GM12874 (cell line): ENCODE data around the gene MIX23.

ENCODE experiments used
- CTCF ChIP-seq: IDR thresholded peaks from 2 replicates; pipeline ENCODE4 v1.5.1; 2011; ENCODE audit warnings: low read depth, mild to moderate bottlenecking, control low read depth, low read length, moderate library complexity; ENCODE audit not compliant: insufficient read depth

Gene MIX23

GRCh38 chr3:122318620-122319019, 64.4 kb downstream of the MIX23 start:
- no peak for TF ChIP-seq CTCF

DNA sequence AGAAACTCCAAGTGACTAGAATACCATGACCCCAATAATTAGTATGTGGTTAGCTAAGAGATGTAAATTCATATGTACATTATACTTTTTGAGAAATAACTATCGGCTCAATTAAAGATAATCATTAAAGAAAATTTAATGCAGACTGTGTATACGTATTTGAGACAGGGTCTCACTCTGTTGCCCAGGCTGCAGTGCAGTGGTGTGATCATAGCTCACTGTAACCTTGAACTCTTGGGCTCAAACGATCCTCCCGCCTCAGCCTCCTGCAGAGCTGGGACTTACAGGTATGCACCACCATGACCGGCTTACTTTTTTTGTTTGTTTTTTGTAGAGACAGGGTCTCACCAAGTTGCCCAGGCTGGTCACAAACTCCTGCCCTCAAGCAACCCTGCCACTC, 66.7 kb downstream of the MIX23 start:
- no peak for TF ChIP-seq CTCF

GRCh38 chr3:122315619-122316018, 67.4 kb downstream of the MIX23 start:
- TF ChIP-seq CTCF, result no peak

DNA sequence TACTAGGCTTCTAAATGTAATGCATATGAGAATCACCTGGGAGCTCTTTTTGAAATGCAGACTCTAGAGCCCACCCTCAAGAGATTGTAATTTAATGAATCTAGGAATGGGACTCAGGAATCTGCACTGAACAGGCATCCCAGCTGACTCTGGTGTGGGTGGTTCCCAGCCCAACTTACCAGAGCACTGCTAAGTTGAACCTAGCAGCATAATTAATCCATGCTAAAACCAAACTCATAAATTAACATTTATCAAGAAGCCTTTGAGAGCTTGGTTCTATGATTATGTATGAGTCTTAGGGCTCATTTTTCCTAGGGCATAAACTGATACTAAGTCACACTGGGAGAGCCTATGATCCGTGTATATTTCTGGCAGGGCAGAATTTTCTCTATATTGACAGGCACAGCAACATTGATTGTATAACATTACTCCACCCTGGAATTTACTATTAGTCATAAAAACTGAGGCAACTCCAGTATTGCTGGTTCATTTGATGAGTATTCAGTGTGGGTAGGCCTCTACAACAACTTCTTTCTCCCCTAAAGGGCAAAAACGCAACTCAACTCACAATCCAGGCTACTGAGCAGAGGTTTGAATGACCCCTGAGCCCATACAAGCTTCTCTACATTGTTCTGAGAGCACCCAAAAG, 68.7 kb downstream of the MIX23 start:
- no peak for TF ChIP-seq CTCF

- no peak for TF ChIP-seq CTCF
Observed at GRCh38 chr3:122313281-122313680, 69.8 kb downstream of the MIX23 start.

DNA sequence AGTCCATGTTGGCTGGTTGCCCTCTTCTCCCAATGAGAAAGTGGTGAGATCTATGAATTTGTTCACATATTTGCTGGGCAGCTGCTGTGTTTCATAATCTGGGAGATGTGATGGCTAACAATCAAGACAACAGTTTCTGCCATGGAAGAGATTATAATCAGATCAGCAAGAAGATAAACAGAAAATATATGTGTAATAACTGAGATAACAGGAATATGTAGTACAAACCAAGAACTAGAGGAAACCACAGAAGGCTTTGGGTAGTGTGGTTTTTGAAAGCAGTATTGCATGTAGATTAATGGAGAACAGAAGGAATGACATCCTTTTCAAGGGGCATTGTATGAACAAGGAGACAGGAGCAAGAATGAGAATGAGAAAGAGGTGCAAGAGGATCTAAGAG, 70.2 kb downstream of the MIX23 start:
- no peak for TF ChIP-seq CTCF

- TF ChIP-seq CTCF, result no peak
Observed at GRCh38 chr3:122310361-122310760, 72.7 kb downstream of the MIX23 start.
